Activated CD4-positive, alpha-beta T cell treated with anti-CD3 and anti-CD28 coated beads for 36 hours (primary cell): Measurements from ENCODE around the gene GDAP1L1. TPM values are rescaled to one million over a fixed set of nuclear protein-coding genes. Genes with fewer than 3 reads are reported as not detected.
A peak's percentile ranks its signal among the peaks of the same experiment; 100 is the strongest.
"Not testable (repeated sequence)": the region's sequence is repeated elsewhere in the genome, so short reads cannot be mapped to it uniquely, and the experiment has no call there.

Experiments used
- ATAC-seq: fragments of 200-7000 bp; cut with Tn5 transposase; one replicate; pipeline ENCODE4 v1.10.0; 2021; ENCODE audit warnings: mild to moderate bottlenecking, moderate library complexity
- CTCF ChIA-PET: fragments of 350-600 bp; sonication (Branson Sonifier 250); formaldehyde crosslinking; loops from one replicate; lab custom pipeline; 2021; ENCODE audit warnings: antibody characterized with exemption; lab: Charles Lee
- POLR2A ChIA-PET: fragments of 350-600 bp; sonication (Branson Sonifier 250); formaldehyde crosslinking; loops from one replicate; lab custom pipeline; 2021; ENCODE audit warnings: antibody characterized with exemption, inconsistent platforms; lab: Charles Lee
- DNase-seq: peaks from one replicate; pipeline ENCODE4 v3.0.0-alpha.2; 2020
- H3K27ac Mint-ChIP-seq: one replicate; pipeline ENCODE4 v1.8.0; 2021; ENCODE audit warnings: mixed read lengths
- H3K27me3 Mint-ChIP-seq: one replicate; pipeline ENCODE4 v1.8.0; 2021; ENCODE audit warnings: mixed read lengths
- H3K36me3 Mint-ChIP-seq: one replicate; pipeline ENCODE4 v1.8.0; 2021; ENCODE audit warnings: low read depth, mixed read lengths
- H3K4me1 Mint-ChIP-seq: one replicate; pipeline ENCODE4 v1.8.0; 2021; ENCODE audit warnings: mixed read lengths
- H3K4me3 Mint-ChIP-seq: one replicate; pipeline ENCODE4 v1.8.0; 2021; ENCODE audit warnings: mild to moderate bottlenecking, moderate library complexity, mixed read lengths
- H3K9me3 Mint-ChIP-seq: one replicate; pipeline ENCODE4 v1.8.0; 2021; ENCODE audit warnings: low read depth, mixed read lengths
- intact Hi-C, 2 experiments: fragments of 100-400 bp; cut with DNase I in 1 of 2; cut with micrococcal nuclease in 1 of 2; formaldehyde crosslinking; loops; one replicate each; pipeline versions ENCODE4 v1.14.2 to v1.15.1; 2022 to 2024; cut with DNase I, micrococcal nuclease
- total RNA-seq, 2 experiments: library from RNA; stranded (reverse); gene quantifications; one replicate each; pipeline ENCODE4 v1.2.3, GENCODE V29; 2021

GDAP1L1 gene
- total RNA-seq, 2 experiments from 2014 or later: 0.74 to 0.89 TPM

DNA sequence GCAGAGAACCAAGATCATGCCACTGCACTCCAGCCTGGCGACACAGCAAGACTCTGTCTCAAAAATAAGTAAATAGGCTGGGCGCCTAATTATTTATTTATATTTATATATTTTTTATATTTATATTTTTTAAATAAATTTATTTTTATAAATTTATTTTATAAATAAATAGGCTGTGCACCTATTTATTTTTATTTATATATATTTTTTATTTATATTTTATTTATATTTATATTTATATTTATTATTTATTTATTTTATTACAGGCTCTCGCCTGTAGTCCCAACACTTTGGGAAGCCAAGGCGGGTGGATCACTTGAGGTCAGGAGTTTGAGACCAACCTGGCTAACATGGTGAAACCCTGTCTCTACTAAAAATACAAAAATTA lies 14.6 kb upstream of the GDAP1L1 start:
- H3K4me1 Mint-ChIP-seq, intact Hi-C loops, H3K4me3 Mint-ChIP-seq, POLR2A ChIA-PET, H3K36me3 Mint-ChIP-seq, H3K9me3 Mint-ChIP-seq, H3K27me3 Mint-ChIP-seq, ATAC-seq, H3K27ac Mint-ChIP-seq, DNase-seq: not testable (repeated sequence)
- CTCF ChIA-PET: interaction anchor here (1.0 kb wide), 1 partner anchor 14 kb away, joined by 4 read pairs; no protein-coding TSS in a partner anchor

DNA sequence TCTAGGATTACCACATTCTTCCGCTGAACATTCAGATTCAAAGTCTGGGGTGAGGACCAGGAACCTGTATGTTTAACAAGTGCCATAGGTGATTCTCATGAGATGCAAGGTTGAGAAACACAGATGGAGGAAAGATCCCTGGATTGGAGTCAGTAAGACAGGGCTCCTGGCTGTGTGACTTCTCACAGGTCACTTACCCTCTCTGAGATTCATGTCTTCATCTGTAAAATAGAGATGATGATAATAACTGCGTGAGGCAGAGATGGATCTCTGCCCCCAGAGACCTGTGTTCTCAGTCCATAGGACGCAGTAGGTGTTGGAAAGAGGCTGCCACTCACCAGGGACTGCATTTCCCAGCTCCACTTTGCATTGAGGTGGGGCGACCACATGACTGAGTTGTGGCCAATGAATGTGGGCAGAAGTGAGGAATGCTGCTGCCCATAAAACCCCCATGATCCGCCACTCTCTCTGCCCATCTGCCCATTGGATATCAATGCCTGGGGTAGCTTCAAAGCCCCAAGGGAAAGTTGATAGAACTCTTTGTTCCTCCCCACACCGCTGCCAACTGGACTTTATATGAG lies 13.6 kb upstream of the GDAP1L1 start:
- Mint-ChIP-seq H3K27ac (no peak overlapping the region), H3K4me3 (no peak overlapping the region), H3K36me3 (no peaks in the 10 kb centered on the region), H3K27me3 (no peaks in the 10 kb centered on the region), H3K4me1 (peaks cover 5% of the 10 kb centered on the region), H3K9me3 (no peaks in the 10 kb centered on the region)
- CTCF ChIA-PET: interaction anchor here (0.6 to 0.7 kb wide), 2 partner anchors 17 to 304 kb away, joined by 3 to 4 read pairs; no protein-coding TSS in a partner anchor
- DNase-seq (no peak), ATAC-seq (no peak)
- intact Hi-C loops: no loop called here
- POLR2A ChIA-PET: no interaction called here

- ATAC-seq (no peak), DNase-seq (no peak)
- peaks cover 5% of the 10 kb centered on the region for H3K4me1 Mint-ChIP-seq
- H3K27ac Mint-ChIP-seq: no peak overlapping the region
- intact Hi-C loops: no loop called here
- no peaks in the 10 kb centered on the region for H3K9me3 Mint-ChIP-seq
- H3K36me3 Mint-ChIP-seq: no peaks in the 10 kb centered on the region
- CTCF ChIA-PET: interaction anchor here (0.7 to 2.4 kb wide), 2 partner anchors 18 to 77 kb away, joined by 3 to 8 read pairs; no protein-coding TSS in a partner anchor
- H3K27me3 Mint-ChIP-seq: no peaks in the 10 kb centered on the region
- POLR2A ChIA-PET: no interaction called here
- no peak overlapping the region for H3K4me3 Mint-ChIP-seq
Measured at GRCh38 chr20:44234566-44235317, 12.4 kb upstream of the GDAP1L1 start.

GRCh38 chr20:44235702-44236101 lies 11.4 kb upstream of the GDAP1L1 start:
- CTCF ChIA-PET: interaction anchor here (1.6 to 2.4 kb wide), 2 partner anchors 18 to 20 kb away, joined by 4 to 8 read pairs; no protein-coding TSS in a partner anchor
- Mint-ChIP-seq H3K4me3 (no peak overlapping the region), H3K4me1 (peaks cover 5% of the 10 kb centered on the region), H3K27ac (no peak overlapping the region), H3K36me3 (no peaks in the 10 kb centered on the region), H3K9me3 (no peaks in the 10 kb centered on the region), H3K27me3 (no peaks in the 10 kb centered on the region)
- DNase-seq (no peak), ATAC-seq (no peak)
- POLR2A ChIA-PET: no interaction called here
- intact Hi-C loops: no loop called here

DNA sequence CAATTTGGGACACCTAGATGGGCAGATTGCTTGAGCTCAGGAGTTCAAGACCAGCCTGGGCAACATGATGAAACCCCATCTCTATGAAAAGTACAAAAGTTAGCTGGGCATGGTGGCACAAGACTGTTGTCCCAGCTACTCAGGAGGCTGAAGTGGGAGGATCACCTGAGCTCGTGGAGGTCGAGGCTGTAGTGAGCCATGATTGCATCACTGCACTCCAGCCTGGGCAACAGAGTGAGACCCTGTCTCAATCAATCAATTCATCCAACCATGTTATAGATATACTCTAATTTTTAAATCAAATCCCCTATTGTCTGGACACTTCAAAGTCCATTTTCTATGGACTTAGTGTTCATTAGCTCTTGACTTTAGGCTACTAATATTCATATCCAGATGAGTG lies 10.3 kb upstream of the GDAP1L1 start:
- POLR2A ChIA-PET, DNase-seq, H3K27ac Mint-ChIP-seq, H3K27me3 Mint-ChIP-seq, H3K36me3 Mint-ChIP-seq, intact Hi-C loops, H3K4me1 Mint-ChIP-seq, ATAC-seq, H3K9me3 Mint-ChIP-seq, H3K4me3 Mint-ChIP-seq: not testable (repeated sequence)
- CTCF ChIA-PET: interaction anchor here (1.0 to 2.4 kb wide), 3 partner anchors 18 to 21 kb away, joined by 3 to 8 read pairs (median 4); no protein-coding TSS in a partner anchor

DNA sequence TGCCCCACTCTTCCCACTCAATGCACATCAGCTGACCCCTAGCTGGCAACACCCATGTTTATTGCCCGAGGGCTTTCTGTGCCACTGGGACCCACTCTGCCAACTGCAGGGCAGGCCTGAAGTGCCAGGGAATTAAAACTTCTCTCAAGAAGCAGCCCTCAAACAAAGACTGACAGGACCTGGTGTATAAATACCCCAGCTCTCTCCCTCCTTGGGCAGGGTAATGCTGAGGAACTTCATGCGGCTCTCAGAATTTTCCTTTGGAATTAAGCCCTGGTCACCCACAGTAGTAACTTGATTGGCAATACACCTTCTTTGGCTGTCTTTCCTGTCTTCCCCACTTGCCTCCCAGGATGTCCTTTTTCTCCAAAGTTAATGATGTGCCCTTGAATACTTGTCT lies 5.3 kb upstream of the GDAP1L1 start:
- no peak overlapping the region for H3K27ac Mint-ChIP-seq
- DNase-seq (no peak), ATAC-seq (no peak)
- H3K4me3 Mint-ChIP-seq: no peak overlapping the region
- intact Hi-C loops: no loop called here
- H3K4me1 Mint-ChIP-seq: peaks cover 1% of the 10 kb centered on the region
- no peaks in the 10 kb centered on the region for H3K36me3 Mint-ChIP-seq
- CTCF ChIA-PET: interaction anchor here (0.9 kb wide), 1 partner anchor 20 kb away, joined by 3 read pairs; no protein-coding TSS in a partner anchor
- H3K27me3 Mint-ChIP-seq: peaks cover 2% of the 10 kb centered on the region
- POLR2A ChIA-PET: no interaction called here
- no peaks in the 10 kb centered on the region for H3K9me3 Mint-ChIP-seq

DNA sequence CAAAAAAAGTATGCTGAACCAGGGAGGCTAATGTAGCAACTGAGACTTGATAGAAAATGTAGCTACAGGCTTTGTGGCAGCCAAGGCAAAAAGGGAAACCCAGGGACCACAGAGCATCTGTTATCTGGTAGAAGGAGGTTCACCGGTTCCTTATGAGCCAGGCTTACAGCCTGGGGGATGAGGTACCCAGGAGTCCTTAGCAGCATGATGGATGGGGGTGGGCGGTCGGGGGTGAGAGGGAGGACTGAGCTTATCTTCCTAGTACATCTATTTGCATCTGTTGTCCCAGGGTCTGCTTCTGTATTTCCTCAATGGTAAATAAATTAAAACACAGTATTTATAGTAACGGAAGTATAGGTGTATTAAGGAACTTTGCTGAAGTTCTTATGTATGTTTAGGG lies 1.1 kb upstream of the GDAP1L1 start:
- peaks cover 4% of the 10 kb centered on the region for H3K4me1 Mint-ChIP-seq
- no peak for DNase-seq
- H3K4me3 Mint-ChIP-seq: no peak overlapping the region
- peaks cover 10% of the 10 kb centered on the region for H3K27me3 Mint-ChIP-seq
- intact Hi-C loops: no loop called here
- ChIA-PET POLR2A (no interaction called here), CTCF (interaction anchor here (1.2 to 2.9 kb wide), 2 partner anchors 22 to 65 kb away, joined by 3 to 12 read pairs; partner anchors contain the start of gene FITM2)
- H3K9me3 Mint-ChIP-seq: no peaks in the 10 kb centered on the region
- no peak for ATAC-seq
- H3K36me3 Mint-ChIP-seq: no peaks in the 10 kb centered on the region
- H3K27ac Mint-ChIP-seq: no peak overlapping the region

GRCh38 chr20:44247586-44248409 lies 690 bp downstream of the GDAP1L1 start:
- no peaks in the 10 kb centered on the region for H3K9me3 Mint-ChIP-seq
- peak; percentile 51 for ATAC-seq
- no peak overlapping the region for H3K4me3 Mint-ChIP-seq
- H3K36me3 Mint-ChIP-seq: no peaks in the 10 kb centered on the region
- no peak overlapping the region for H3K27ac Mint-ChIP-seq
- intact Hi-C loops: no loop called here
- peak; percentile 55 for DNase-seq
- peaks cover 11% of the 10 kb centered on the region for H3K27me3 Mint-ChIP-seq
- peaks cover 4% of the 10 kb centered on the region for H3K4me1 Mint-ChIP-seq
- CTCF ChIA-PET: interaction anchor here (0.5 to 2.9 kb wide), 6 partner anchors 31 to 1593 kb away, joined by 3 to 12 read pairs (median 3); partner anchors contain the start of gene FITM2
- POLR2A ChIA-PET: no interaction called here

- ChIA-PET CTCF (interaction anchor here (0.9 to 2.9 kb wide), 3 partner anchors 35 to 1592 kb away, joined by 3 to 12 read pairs (median 3); partner anchors contain the start of gene FITM2), POLR2A (no interaction called here)
- no peak for ATAC-seq
- Mint-ChIP-seq H3K9me3 (no peaks in the 10 kb centered on the region), H3K27ac (no peak overlapping the region), H3K27me3 (peaks cover 14% of the 10 kb centered on the region), H3K4me1 (peaks cover 4% of the 10 kb centered on the region), H3K36me3 (no peaks in the 10 kb centered on the region), H3K4me3 (no peak overlapping the region)
- intact Hi-C loops: no loop called here
- DNase-seq: no peak
Measured at GRCh38 chr20:44248410-44248759, 1.3 kb downstream of the GDAP1L1 start.

GRCh38 chr20:44251284-44251683 lies 4.2 kb downstream of the GDAP1L1 start:
- H3K4me1 Mint-ChIP-seq: peaks cover 4% of the 10 kb centered on the region

GRCh38 chr20:44253528-44253927 lies 6.4 kb downstream of the GDAP1L1 start:
- H3K27me3 Mint-ChIP-seq: peaks cover 6% of the 10 kb centered on the region
- intact Hi-C loops: no loop called here
- DNase-seq (no peak), ATAC-seq (no peak)
- H3K4me3 Mint-ChIP-seq: no peak overlapping the region
- ChIA-PET CTCF (no interaction called here), POLR2A (no interaction called here)
- H3K9me3 Mint-ChIP-seq: no peaks in the 10 kb centered on the region
- H3K36me3 Mint-ChIP-seq: no peaks in the 10 kb centered on the region
- no peaks in the 10 kb centered on the region for H3K4me1 Mint-ChIP-seq
- no peak overlapping the region for H3K27ac Mint-ChIP-seq

More at GRCh38 chr20:44251284-44251683, 4.2 kb downstream of the GDAP1L1 start:
- intact Hi-C loops: no loop called here
- H3K9me3 Mint-ChIP-seq: no peaks in the 10 kb centered on the region
- peaks cover 14% of the 10 kb centered on the region for H3K27me3 Mint-ChIP-seq
- no peak for DNase-seq
- H3K4me3 Mint-ChIP-seq: no peak overlapping the region
- ChIA-PET CTCF (no interaction called here), POLR2A (no interaction called here)
- ATAC-seq: no peak
- H3K27ac Mint-ChIP-seq: no peak overlapping the region
- H3K36me3 Mint-ChIP-seq: no peaks in the 10 kb centered on the region
